Mammary epithelial cell (primary cell): ENCODE measurements around the gene IGSF1.

Source experiments
- CTCF ChIP-seq, 2 donors: IDR thresholded peaks in 1 of 2; conservative IDR thresholded peaks in 1 of 2; 2 replicates each; pipeline ENCODE4 v1.5.1; 2011 to 2012; ENCODE audit warnings: inconsistent platforms in 2 of 2, low read length in 2 of 2, mild to moderate bottlenecking in 2 of 2, control low read depth in 1 of 2, low read depth in 1 of 2; ENCODE audit not compliant: insufficient read depth in 1 of 2; ENCODE audit errors: extremely low read depth in 1 of 2
- EZH2 ChIP-seq: IDR thresholded peaks from 2 replicates; pipeline ENCODE4 v1.6.1; 2012; ENCODE audit warnings: low read length, inconsistent platforms, borderline replicate concordance

GRCh38 chrX:131288188-131288587 is 918 bp downstream of the IGSF1 start:
- no peak for TF ChIP-seq CTCF (conservative IDR thresholded peaks at IDR 0.05 in 1 of 2, IDR thresholded peaks at IDR 0.05 in 1 of 2; ENCODE audit: extremely low read depth in 1 of 2, insufficient read depth in 1 of 2, low read depth in 1 of 2, low read length in 2 of 2)
- TF ChIP-seq EZH2 = no peak
